NCI-H1092 (cell line): Measurements from ENCODE around the gene CR2.
"Not testable (repeated sequence)": the region's sequence is repeated elsewhere in the genome, so short reads cannot be mapped to it uniquely, and the experiment has no call there.

Experiments used
- DNase-seq: peaks from one replicate; lab custom pipeline; 2025; lab: John Stamatoyannopoulos, UW

The CR2 gene

GRCh38 chr1:207504438-207504837 lies 50.3 kb downstream of the CR2 start:
- DNase-seq = no peak

GRCh38 chr1:207510444-207510843 lies 56.3 kb downstream of the CR2 start:
- DNase-seq = no peak

- no peak for DNase-seq
Measured at GRCh38 chr1:207514890-207515289, 60.8 kb downstream of the CR2 start.

GRCh38 chr1:207516729-207517128 lies 62.6 kb downstream of the CR2 start:
- no peak for DNase-seq

GRCh38 chr1:207518608-207519236 lies 64.6 kb downstream of the CR2 start:
- no peak for DNase-seq

- no peak for DNase-seq
Measured at GRCh38 chr1:207519505-207520399, 65.6 kb downstream of the CR2 start.

- DNase-seq = not testable (repeated sequence)
Measured at GRCh38 chr1:207520400-207521345, 66.5 kb downstream of the CR2 start.

GRCh38 chr1:207525239-207525638 lies 71.1 kb downstream of the CR2 start:
- DNase-seq = not testable (repeated sequence)

- not testable (repeated sequence) for DNase-seq
Measured at GRCh38 chr1:207528401-207528800, 74.3 kb downstream of the CR2 start.

- DNase-seq = not testable (repeated sequence)
Measured at GRCh38 chr1:207536263-207536662, 82.1 kb downstream of the CR2 start.
